Left ventricle myocardium inferior (tissue), 1 donor: ENCODE results near the gene TSC22D3. TPM values are rescaled to one million over a fixed set of nuclear protein-coding genes. Genes with fewer than 3 reads are reported as not detected.

Experiments used
- DNase-seq: peaks from one replicate; pipeline ENCODE4 v3.0.0-alpha.2; 2020
- H3K27ac ChIP-seq: fragments of 200-600 bp; replicated peaks from 2 replicates; pipeline ENCODE4 v1.8.0; 2021
- H3K27me3 ChIP-seq: fragments of 200-600 bp; 2 replicates; pipeline ENCODE4 v1.8.0; 2021; ENCODE audit warnings: low read depth
- H3K36me3 ChIP-seq: fragments of 200-600 bp; 2 replicates; pipeline ENCODE4 v1.8.0; 2021
- H3K4me1 ChIP-seq: fragments of 200-600 bp; 2 replicates; pipeline ENCODE4 v1.8.0; 2021
- H3K4me3 ChIP-seq: fragments of 200-600 bp; 2 replicates; pipeline ENCODE4 v1.8.0; 2021; ENCODE audit warnings: mild to moderate bottlenecking, moderate library complexity
- H3K9me3 ChIP-seq: fragments of 200-600 bp; replicated peaks from 2 replicates; pipeline ENCODE4 v1.8.0; 2021
- intact Hi-C: fragments of 100-400 bp; cut with micrococcal nuclease; formaldehyde crosslinking; loops from one replicate; pipeline ENCODE4 v1.11.0; 2022
- total RNA-seq: library from RNA; stranded (reverse); fragmentation: NEBNext Ultra II Directional; extraction: Animal tissue kit (Norgen Biotek cat#: 25700); gene quantifications from one replicate; pipeline ENCODE4 v1.2.1, GENCODE V29; 2021
- TF ChIP-seq, protein P1 (sequence below): fragments of 200-600 bp; IDR thresholded peaks from 2 replicates; pipeline ENCODE4 v1.8.0; 2021; ENCODE audit warnings: antibody characterized with exemption, mild to moderate bottlenecking, borderline replicate concordance
- donor health status: DM: no; HTN: yes; CAD: no; lungs with severe emphysema.

Gene TSC22D3
- total RNA-seq, 1 donor from 2014 or later: 58.9 TPM

GRCh38 chrX:107750263-107750662 lies 25.3 kb downstream of the TSC22D3 start:
- no peaks in the 10 kb centered on the region for H3K27me3 ChIP-seq
- H3K4me3 ChIP-seq: no peak overlapping the region
- TF ChIP-seq, protein P1, sequence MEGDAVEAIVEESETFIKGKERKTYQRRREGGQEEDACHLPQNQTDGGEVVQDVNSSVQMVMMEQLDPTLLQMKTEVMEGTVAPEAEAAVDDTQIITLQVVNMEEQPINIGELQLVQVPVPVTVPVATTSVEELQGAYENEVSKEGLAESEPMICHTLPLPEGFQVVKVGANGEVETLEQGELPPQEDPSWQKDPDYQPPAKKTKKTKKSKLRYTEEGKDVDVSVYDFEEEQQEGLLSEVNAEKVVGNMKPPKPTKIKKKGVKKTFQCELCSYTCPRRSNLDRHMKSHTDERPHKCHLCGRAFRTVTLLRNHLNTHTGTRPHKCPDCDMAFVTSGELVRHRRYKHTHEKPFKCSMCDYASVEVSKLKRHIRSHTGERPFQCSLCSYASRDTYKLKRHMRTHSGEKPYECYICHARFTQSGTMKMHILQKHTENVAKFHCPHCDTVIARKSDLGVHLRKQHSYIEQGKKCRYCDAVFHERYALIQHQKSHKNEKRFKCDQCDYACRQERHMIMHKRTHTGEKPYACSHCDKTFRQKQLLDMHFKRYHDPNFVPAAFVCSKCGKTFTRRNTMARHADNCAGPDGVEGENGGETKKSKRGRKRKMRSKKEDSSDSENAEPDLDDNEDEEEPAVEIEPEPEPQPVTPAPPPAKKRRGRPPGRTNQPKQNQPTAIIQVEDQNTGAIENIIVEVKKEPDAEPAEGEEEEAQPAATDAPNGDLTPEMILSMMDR: no peak
- H3K9me3 ChIP-seq: no peaks in the 10 kb centered on the region
- intact Hi-C loops: no loop called here
- H3K27ac ChIP-seq: peak overlapping the region; percentile 70
- H3K4me1 ChIP-seq: peaks cover 84% of the 10 kb centered on the region
- DNase-seq: no peak
- H3K36me3 ChIP-seq: no peaks in the 10 kb centered on the region

GRCh38 chrX:107748506-107748905 lies 27.1 kb downstream of the TSC22D3 start:
- Histone ChIP-seq H3K9me3 (no peaks in the 10 kb centered on the region), H3K27ac (peak overlapping the region; percentile 87), H3K36me3 (no peaks in the 10 kb centered on the region), H3K4me1 (peaks cover 82% of the 10 kb centered on the region), H3K27me3 (no peaks in the 10 kb centered on the region), H3K4me3 (no peak overlapping the region)
- intact Hi-C loops: no loop called here
- TF ChIP-seq, protein P1: no peak
- DNase-seq: no peak

DNA sequence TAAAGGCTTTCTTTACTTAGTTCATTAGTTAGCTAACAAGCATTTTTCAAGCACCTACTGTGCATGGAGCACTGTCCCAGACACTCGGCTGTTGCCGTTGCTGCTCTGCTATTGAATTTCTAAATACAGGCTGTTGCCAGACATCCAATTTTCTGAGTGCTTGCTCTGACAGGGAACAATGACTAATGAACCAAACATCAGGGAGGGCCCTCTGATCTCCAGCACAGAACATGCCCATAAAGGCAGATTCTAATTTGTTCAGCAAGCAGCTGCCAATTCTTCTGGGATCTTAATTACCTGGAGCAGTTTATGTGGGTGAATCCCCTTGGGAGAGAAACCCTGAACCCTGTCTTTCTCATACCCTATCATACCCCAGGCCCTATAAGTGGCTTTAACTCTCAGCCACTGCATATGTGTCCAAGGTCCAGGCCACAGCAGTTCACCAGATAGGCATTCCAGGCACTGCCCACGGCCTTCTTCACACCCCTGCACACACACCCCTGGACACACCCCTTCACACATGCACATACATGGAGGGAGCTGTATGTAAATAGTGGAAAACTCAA lies 27.9 kb downstream of the TSC22D3 start:
- DNase-seq: no peak
- no peaks in the 10 kb centered on the region for H3K9me3 ChIP-seq
- H3K4me1 ChIP-seq: peaks cover 82% of the 10 kb centered on the region
- TF ChIP-seq, protein P1: no peak
- peak overlapping the region; percentile 87 for H3K27ac ChIP-seq
- intact Hi-C loops: no loop called here
- no peak overlapping the region for H3K4me3 ChIP-seq
- no peaks in the 10 kb centered on the region for H3K27me3 ChIP-seq
- H3K36me3 ChIP-seq: no peaks in the 10 kb centered on the region

GRCh38 chrX:107744868-107745267 lies 30.7 kb downstream of the TSC22D3 start:
- no peak overlapping the region for H3K27ac ChIP-seq
- TF ChIP-seq, protein P1: no peak
- intact Hi-C loops: no loop called here
- H3K4me1 ChIP-seq: peaks cover 82% of the 10 kb centered on the region
- H3K4me3 ChIP-seq: no peak overlapping the region
- no peak for DNase-seq
- no peaks in the 10 kb centered on the region for H3K9me3 ChIP-seq
- H3K27me3 ChIP-seq: no peaks in the 10 kb centered on the region
- no peaks in the 10 kb centered on the region for H3K36me3 ChIP-seq

DNA sequence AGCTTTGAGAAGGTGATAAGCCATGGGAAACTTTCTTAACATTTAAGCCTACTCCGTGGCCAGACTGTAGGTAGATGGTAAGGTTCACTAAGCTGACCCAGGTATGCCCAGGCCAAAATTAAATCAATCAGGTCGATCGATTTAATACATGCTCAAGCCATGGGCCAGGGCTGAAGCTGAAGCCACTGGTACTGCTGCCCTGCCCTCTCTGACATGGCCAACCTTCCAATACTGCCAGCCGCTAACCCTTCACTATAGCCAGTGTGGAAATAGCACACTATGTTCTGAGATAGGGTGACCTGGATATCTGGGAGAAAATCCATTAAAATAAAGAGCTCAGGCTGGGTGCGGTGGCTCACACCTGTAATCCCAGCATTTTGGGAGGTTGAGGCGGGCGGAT lies 31.6 kb downstream of the TSC22D3 start:
- no peaks in the 10 kb centered on the region for H3K27me3 ChIP-seq
- no peaks in the 10 kb centered on the region for H3K36me3 ChIP-seq
- H3K4me1 ChIP-seq: peaks cover 90% of the 10 kb centered on the region
- H3K27ac ChIP-seq: peak overlapping the region; percentile 94
- intact Hi-C loops: no loop called here
- H3K4me3 ChIP-seq: no peak overlapping the region
- no peaks in the 10 kb centered on the region for H3K9me3 ChIP-seq
- TF ChIP-seq, protein P1: no peak
- DNase-seq: no peak
